Mesothelial cell of epicardium (in vitro differentiated cells): ENCODE results near the gene CITED2. TPM values are rescaled to one million over a fixed set of nuclear protein-coding genes. Genes with fewer than 3 reads are reported as not detected.

Experiments used
- DNase-seq, 2 experiments: peaks; one replicate each; pipeline ENCODE4 v3.0.0; 2021; ENCODE audit warnings: low spot score in 2 of 2; ENCODE audit not compliant: unreplicated experiment in 2 of 2
- H3K27ac Mint-ChIP-seq: 2 replicates; pipeline ENCODE4 v1.8.0; 2021; ENCODE audit warnings: mixed read lengths
- H3K27me3 Mint-ChIP-seq: 2 replicates; pipeline ENCODE4 v1.8.0; 2021; ENCODE audit warnings: low read depth, mixed read lengths
- H3K36me3 Mint-ChIP-seq: 2 replicates; pipeline ENCODE4 v1.8.0; 2021; ENCODE audit warnings: mixed read lengths
- H3K4me1 Mint-ChIP-seq: 2 replicates; pipeline ENCODE4 v1.8.0; 2021; ENCODE audit warnings: mixed read lengths
- H3K4me3 Mint-ChIP-seq: 2 replicates; pipeline ENCODE4 v1.8.0; 2021; ENCODE audit warnings: mild to moderate bottlenecking, moderate library complexity, mixed read lengths
- H3K9me3 Mint-ChIP-seq: 2 replicates; pipeline ENCODE4 v1.8.0; 2021; ENCODE audit warnings: mixed read lengths
- total RNA-seq: library from RNA; stranded (reverse); gene quantifications from 3 replicates; pipeline ENCODE4 v1.2.1, GENCODE V29; 2021
- TF ChIP-seq, protein P1 (sequence below): fragments of 200-600 bp; sonication (generic); IDR thresholded peaks from one replicate; pipeline ENCODE4 v1.5.0; 2021; ENCODE audit warnings: antibody characterized with exemption; ENCODE audit not compliant: unreplicated experiment

Gene CITED2
- total RNA-seq, 1 donor from 2014 or later: 85.0 TPM

GRCh38 chr6:139390447-139390846 lies 16.0 kb upstream of the CITED2 start:
- Mint-ChIP-seq H3K4me1 (peaks cover 18% of the 10 kb centered on the region), H3K4me3 (no peak overlapping the region), H3K9me3 (no peaks in the 10 kb centered on the region), H3K27me3 (no peaks in the 10 kb centered on the region), H3K27ac (no peak overlapping the region), H3K36me3 (no peaks in the 10 kb centered on the region)
- DNase-seq: no peak
- TF ChIP-seq, protein P1, sequence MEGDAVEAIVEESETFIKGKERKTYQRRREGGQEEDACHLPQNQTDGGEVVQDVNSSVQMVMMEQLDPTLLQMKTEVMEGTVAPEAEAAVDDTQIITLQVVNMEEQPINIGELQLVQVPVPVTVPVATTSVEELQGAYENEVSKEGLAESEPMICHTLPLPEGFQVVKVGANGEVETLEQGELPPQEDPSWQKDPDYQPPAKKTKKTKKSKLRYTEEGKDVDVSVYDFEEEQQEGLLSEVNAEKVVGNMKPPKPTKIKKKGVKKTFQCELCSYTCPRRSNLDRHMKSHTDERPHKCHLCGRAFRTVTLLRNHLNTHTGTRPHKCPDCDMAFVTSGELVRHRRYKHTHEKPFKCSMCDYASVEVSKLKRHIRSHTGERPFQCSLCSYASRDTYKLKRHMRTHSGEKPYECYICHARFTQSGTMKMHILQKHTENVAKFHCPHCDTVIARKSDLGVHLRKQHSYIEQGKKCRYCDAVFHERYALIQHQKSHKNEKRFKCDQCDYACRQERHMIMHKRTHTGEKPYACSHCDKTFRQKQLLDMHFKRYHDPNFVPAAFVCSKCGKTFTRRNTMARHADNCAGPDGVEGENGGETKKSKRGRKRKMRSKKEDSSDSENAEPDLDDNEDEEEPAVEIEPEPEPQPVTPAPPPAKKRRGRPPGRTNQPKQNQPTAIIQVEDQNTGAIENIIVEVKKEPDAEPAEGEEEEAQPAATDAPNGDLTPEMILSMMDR: no peak

- peak overlapping the region; percentile 30 for H3K27ac Mint-ChIP-seq
- no peaks in the 10 kb centered on the region for H3K27me3 Mint-ChIP-seq
- H3K4me1 Mint-ChIP-seq: peaks cover 13% of the 10 kb centered on the region
- DNase-seq: no peak
- H3K9me3 Mint-ChIP-seq: no peaks in the 10 kb centered on the region
- H3K4me3 Mint-ChIP-seq: no peak overlapping the region
- no peaks in the 10 kb centered on the region for H3K36me3 Mint-ChIP-seq
- TF ChIP-seq, protein P1: no peak
Observed at GRCh38 chr6:139388384-139388783, 13.9 kb upstream of the CITED2 start.

DNA sequence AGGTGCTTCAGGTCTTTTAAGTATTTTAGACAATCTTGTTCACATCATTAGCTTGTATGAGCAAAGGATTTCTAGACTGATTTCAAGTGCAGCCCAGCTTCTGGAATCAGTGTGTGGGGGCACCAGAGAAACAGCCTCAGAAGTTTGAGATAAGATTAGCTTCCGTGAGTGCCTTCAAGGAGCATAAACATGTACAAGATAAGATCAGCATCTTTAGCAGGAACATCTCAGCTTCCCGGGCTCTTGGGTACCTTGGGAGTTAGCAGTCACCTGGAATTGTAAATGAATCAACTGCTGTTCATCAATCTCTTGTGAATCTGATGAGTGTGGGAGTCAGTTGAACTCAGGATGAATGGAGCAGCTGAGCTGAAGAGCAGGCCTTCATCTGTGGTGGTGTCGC lies 12.0 kb upstream of the CITED2 start:
- TF ChIP-seq, protein P1: no peak
- peaks cover 4% of the 10 kb centered on the region for H3K9me3 Mint-ChIP-seq
- no peak for DNase-seq
- peak overlapping the region; percentile 73 for H3K27ac Mint-ChIP-seq
- H3K36me3 Mint-ChIP-seq: peaks cover 4% of the 10 kb centered on the region
- H3K4me1 Mint-ChIP-seq: peaks cover 15% of the 10 kb centered on the region
- H3K27me3 Mint-ChIP-seq: no peaks in the 10 kb centered on the region
- H3K4me3 Mint-ChIP-seq: no peak overlapping the region

- Mint-ChIP-seq H3K4me1 (peaks cover 24% of the 10 kb centered on the region), H3K27ac (peak overlapping the region; percentile 75), H3K9me3 (peaks cover 4% of the 10 kb centered on the region), H3K27me3 (no peaks in the 10 kb centered on the region), H3K4me3 (no peak overlapping the region), H3K36me3 (peaks cover 4% of the 10 kb centered on the region)
- TF ChIP-seq, protein P1: no peak
- DNase-seq: no peak
Observed at GRCh38 chr6:139381216-139381865, 6.9 kb upstream of the CITED2 start.

GRCh38 chr6:139380611-139381010 lies 6.2 kb upstream of the CITED2 start:
- H3K4me1 Mint-ChIP-seq: peaks cover 29% of the 10 kb centered on the region
- H3K4me3 Mint-ChIP-seq: no peak overlapping the region
- peaks cover 4% of the 10 kb centered on the region for H3K9me3 Mint-ChIP-seq
- no peak for DNase-seq
- no peaks in the 10 kb centered on the region for H3K27me3 Mint-ChIP-seq
- peaks cover 4% of the 10 kb centered on the region for H3K36me3 Mint-ChIP-seq
- TF ChIP-seq, protein P1: no peak
- H3K27ac Mint-ChIP-seq: no peak overlapping the region
